Left lung (tissue), 10 donors: ENCODE measurements around the gene PLEKHG4B. TPM values are rescaled to one million over a fixed set of nuclear protein-coding genes. Genes with fewer than 3 reads are reported as not detected.

Experiments used
- ATAC-seq: fragments of 200-7000 bp; cut with Tn5 transposase; one replicate; pipeline ENCODE4 v1.9.1; 2020; ENCODE audit warnings: moderate library complexity
- DNase-seq, 4 donors: peaks; one replicate each; pipeline ENCODE4 v3.0.0-alpha.2; 2013 to 2020
- H3K27ac ChIP-seq, 2 donors: fragments of 200-600 bp; sonication (generic) in 1 of 2; one replicate each; pipeline versions ENCODE4 v1.5.0 to v1.8.0; 2020 to 2021
- H3K27me3 ChIP-seq, 2 donors: fragments of 200-600 bp; sonication (generic) in 1 of 2; one replicate each; pipeline versions ENCODE4 v1.5.0 to v1.8.0; 2020 to 2021
- H3K36me3 ChIP-seq, 2 donors: fragments of 200-600 bp; sonication (generic) in 1 of 2; one replicate each; pipeline versions ENCODE4 v1.5.0 to v1.8.0; 2020 to 2021
- H3K4me1 ChIP-seq, 2 donors: fragments of 200-600 bp; one replicate each; pipeline ENCODE4 v1.8.0; 2021
- H3K4me3 ChIP-seq, 2 donors: fragments of 200-600 bp; sonication (generic) in 1 of 2; one replicate each; pipeline versions ENCODE4 v1.5.0 to v1.8.0; 2020 to 2021; ENCODE audit warnings: mild to moderate bottlenecking in 1 of 2
- H3K9me3 ChIP-seq, 2 donors: fragments of 200-600 bp; sonication (generic) in 1 of 2; one replicate each; pipeline versions ENCODE4 v1.5.0 to v1.8.0; 2020 to 2021
- CTCF ChIP-seq, 2 donors: fragments of 200-600 bp; sonication (generic) in 1 of 2; IDR thresholded peaks; one replicate each; pipeline versions ENCODE4 v1.5.0 to v1.8.0; 2021; ENCODE audit warnings: antibody characterized with exemption in 2 of 2
- intact Hi-C, 2 donors: fragments of 100-400 bp; cut with DNase I; formaldehyde crosslinking; loops; one replicate each; pipeline versions ENCODE4 v1.11.2 to v1.14.2; 2022
- polyA plus RNA-seq, 6 donors: library from polyadenylated mRNA; unstranded; fragments of 120-200 nt; gene quantifications; one replicate each; pipeline ENCODE4 v1.2.1, GENCODE V29; 2013; ENCODE audit not compliant: insufficient read length in 6 of 6
- total RNA-seq, 2 donors: library from RNA; stranded (reverse); fragmentation: NEBNext Ultra II Directional; extraction: Animal tissue kit (Norgen Biotek cat#: 25700); gene quantifications; one replicate each; pipeline ENCODE4 v1.2.1, GENCODE V29; 2021
- donor health status: DM: no; HTN: yes; CAD: no.
- donor health status: DM: no; HTN: no; CAD: no.

The PLEKHG4B gene
- total and polyA plus RNA-seq, 8 donors: 1.2 to 19.5 (median 15.5) TPM

DNA sequence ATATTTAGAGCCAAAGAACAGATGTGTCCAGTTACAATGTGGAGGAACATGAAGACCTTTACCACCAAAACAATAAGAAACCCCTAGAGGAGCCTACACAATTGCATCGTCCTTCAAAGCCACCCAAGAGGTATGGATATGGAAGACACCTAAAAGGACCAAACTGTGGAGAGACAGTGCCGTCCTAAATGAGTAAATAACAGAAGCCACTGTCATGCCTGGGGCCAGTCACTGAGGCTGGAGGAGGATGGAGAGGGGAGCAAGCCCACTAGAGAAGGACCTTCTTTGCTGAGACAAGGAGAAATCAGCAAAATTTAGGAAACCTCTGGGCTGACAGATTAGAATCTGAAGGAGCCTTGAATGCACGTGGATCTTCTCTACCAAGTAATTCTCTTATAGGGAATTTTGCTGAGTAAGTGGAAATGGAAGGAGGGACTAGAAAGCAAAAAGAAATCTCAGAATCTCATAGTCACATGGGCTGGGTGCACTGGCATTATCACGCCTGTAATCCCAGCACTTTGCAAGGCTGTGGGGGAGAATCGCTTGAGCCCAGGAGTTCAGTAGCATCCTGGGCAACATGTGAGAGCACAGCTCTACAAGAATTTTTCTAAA is 27.6 kb downstream of the PLEKHG4B start:
- Histone ChIP-seq H3K4me1 (no peaks in the 10 kb centered on the region), H3K36me3 (no peaks in the 10 kb centered on the region), H3K4me3 (no peak overlapping the region), H3K9me3 (peaks cover 0 to 18% of the 10 kb centered on the region in 2 donors), H3K27me3 (peaks cover 0 to 8% of the 10 kb centered on the region in 2 donors), H3K27ac (no peak overlapping the region)
- no peak for TF ChIP-seq CTCF (IDR thresholded peaks at IDR 0.05)
- intact Hi-C loops: no loop called here
- DNase-seq (no peak), ATAC-seq (no peak)

- Histone ChIP-seq H3K4me1 (no peaks in the 10 kb centered on the region), H3K4me3 (no peak overlapping the region), H3K36me3 (no peaks in the 10 kb centered on the region), H3K27ac (no peak overlapping the region), H3K27me3 (peaks cover 0 to 8% of the 10 kb centered on the region in 2 donors), H3K9me3 (peaks cover 0 to 29% of the 10 kb centered on the region in 2 donors)
- DNase-seq: no peak
- intact Hi-C loops: no loop called here
- no peak for TF ChIP-seq CTCF (IDR thresholded peaks at IDR 0.05)
- no peak for ATAC-seq
These were observed 29.5 kb downstream of the PLEKHG4B start for GRCh38 chr5:121432-121831.

- TF ChIP-seq CTCF (IDR thresholded peaks at IDR 0.05): no peak
- H3K9me3 ChIP-seq: peaks cover 0 to 26% of the 10 kb centered on the region in 2 donors
- ATAC-seq (no peak), DNase-seq (no peak)
- no peaks in the 10 kb centered on the region for H3K4me1 ChIP-seq
- no peaks in the 10 kb centered on the region for H3K27me3 ChIP-seq
- H3K27ac ChIP-seq: no peak overlapping the region
- no peak overlapping the region for H3K4me3 ChIP-seq
- intact Hi-C loops: no loop called here
- no peaks in the 10 kb centered on the region for H3K36me3 ChIP-seq
These were observed 33.8 kb downstream of the PLEKHG4B start for GRCh38 chr5:125815-126214.

- Histone ChIP-seq H3K4me3 (no peak overlapping the region), H3K27me3 (no peaks in the 10 kb centered on the region), H3K27ac (no peak overlapping the region), H3K36me3 (no peaks in the 10 kb centered on the region), H3K4me1 (no peaks in the 10 kb centered on the region), H3K9me3 (peaks cover 0 to 18% of the 10 kb centered on the region in 2 donors)
- DNase-seq: no peak
- no peak for ATAC-seq
- intact Hi-C loops: no loop called here
- TF ChIP-seq CTCF (IDR thresholded peaks at IDR 0.05): no peak
These were observed 34.8 kb downstream of the PLEKHG4B start for GRCh38 chr5:126806-127205.

DNA sequence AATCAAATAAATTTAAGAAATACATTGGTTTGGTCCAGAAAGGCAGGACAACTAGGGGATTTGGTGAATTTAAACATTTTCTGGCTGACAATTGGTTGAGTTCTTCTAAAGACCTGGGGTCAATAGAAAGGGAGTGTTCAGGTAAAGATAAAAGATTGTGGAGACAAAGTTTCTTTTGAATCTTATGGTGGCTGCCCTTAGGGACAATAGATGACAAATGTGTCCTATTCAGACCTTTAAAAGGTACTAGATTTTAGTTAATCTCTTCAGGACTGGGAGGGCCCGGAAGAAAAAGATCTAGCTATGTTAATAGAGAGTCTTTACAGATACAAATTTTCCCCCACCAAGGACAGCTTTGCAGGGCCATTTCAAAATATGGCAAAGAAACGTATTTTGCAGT is 35.9 kb downstream of the PLEKHG4B start:
- no peak for ATAC-seq
- no peaks in the 10 kb centered on the region for H3K36me3 ChIP-seq
- H3K27me3 ChIP-seq: no peaks in the 10 kb centered on the region
- no peak overlapping the region for H3K4me3 ChIP-seq
- TF ChIP-seq CTCF (IDR thresholded peaks at IDR 0.05): no peak
- no peak overlapping the region for H3K27ac ChIP-seq
- no peaks in the 10 kb centered on the region for H3K4me1 ChIP-seq
- H3K9me3 ChIP-seq: peaks cover 0 to 14% of the 10 kb centered on the region in 2 donors
- no peak for DNase-seq
- intact Hi-C loops: no loop called here
